K562 (cell line): ENCODE measurements around the gene SCFD1. TPM values are rescaled to one million over a fixed set of nuclear protein-coding genes. Genes with fewer than 3 reads are reported as not detected.

ENCODE experiments used
- CLOCK ChIP-seq: fragments of 250-450 bp; sonication (Bioruptor Pico); IDR thresholded peaks from 2 replicates; pipeline ENCODE4 v1.4.0; 2020; ENCODE audit warnings: mild to moderate bottlenecking, moderate library complexity, borderline replicate concordance
- CREBBP ChIP-seq: IDR thresholded peaks from one replicate; pipeline ENCODE4 v1.6.1; 2012; ENCODE audit warnings: low read depth, mild to moderate bottlenecking, control low read depth, inconsistent platforms, low read length
- E2F6 ChIP-seq, 2 experiments: IDR thresholded peaks; 2 replicates each; pipeline ENCODE4 v1.6.1; 2011; ENCODE audit warnings: borderline replicate concordance in 1 of 2, control low read depth in 1 of 2, low read depth in 1 of 2, low read length in 1 of 2, mild to moderate bottlenecking in 1 of 2, mixed read lengths in 1 of 2, moderate library complexity in 1 of 2; ENCODE audit not compliant: insufficient read depth in 1 of 2, insufficient read length in 1 of 2, poor library complexity in 1 of 2, severe bottlenecking in 1 of 2; ENCODE audit errors: extremely low read depth in 1 of 2
- GTF2E2 ChIP-seq: fragments of 200-800 bp; sonication (Bioruptor generic); IDR thresholded peaks from 2 replicates; pipeline ENCODE4 v1.6.1; 2016; ENCODE audit warnings: missing genetic modification characterization, missing compliant biosample characterization
- MXD1 ChIP-seq: fragments of 250-450 bp; sonication (Bioruptor Pico); IDR thresholded peaks from 2 replicates; pipeline ENCODE4 v1.8.0; 2021; ENCODE audit warnings: borderline replicate concordance, mild to moderate bottlenecking, moderate library complexity; ENCODE audit not compliant: poor library complexity, severe bottlenecking
- POLR2A ChIP-seq: fragments of 450-650 bp; conservative IDR thresholded peaks from 2 replicates; pipeline ENCODE4 v1.6.1; 2016
- SPI1 ChIP-seq: IDR thresholded peaks from 2 replicates; pipeline ENCODE4 v1.6.1; 2011; ENCODE audit warnings: low read depth, low read length, control low read depth, borderline replicate concordance
- ZC3H11A ChIP-seq: IDR thresholded peaks from 2 replicates; pipeline ENCODE4 v1.6.1; 2012; ENCODE audit warnings: low read depth, low read length, improper control_type of control experiment
- ZNF134 ChIP-seq: fragments of 250-450 bp; sonication (Bioruptor Pico); conservative IDR thresholded peaks from 2 replicates; pipeline ENCODE4 v1.4.0; 2020
- ZNF77 ChIP-seq: fragments of 250-450 bp; sonication (Bioruptor Pico); IDR thresholded peaks from 2 replicates; pipeline ENCODE4 v1.5.0; 2020
- polyA plus RNA-seq, 8 experiments: library from polyadenylated mRNA; depleted of rRNA in 4 of 8; stranded (reverse) in 5 of 8; unstranded in 3 of 8; fragments of >200 nt; fragmentation: Nextera tagmentation in 2 of 8; fragmentation: Illumina TruSeq in 1 of 8; extraction: Ambion mirVana in 2 of 8; extraction: Trizol in 1 of 8; gene quantifications; 2 replicates each; pipeline versions ENCODE4 v1.2.1 to v1.2.3, GENCODE V29; 2011 to 2014; ENCODE audit warnings: inconsistent platforms in 1 of 8, missing spikeins in 1 of 8
- total RNA-seq, 7 experiments: library from RNA; depleted of rRNA in 6 of 7; stranded (reverse); fragments of >200 nt in 6 of 7; fragmentation: Illumina TruSeq in 2 of 7; extraction: Trizol in 2 of 7; gene quantifications; 2 replicates each; pipeline versions ENCODE4 v1.2.1 to v1.2.3, GENCODE V29; 2011 to 2021; ENCODE audit warnings: low replicate concordance in 1 of 7
- TF ChIP-seq, protein P1 (sequence below): sonication (generic); formaldehyde crosslinking; IDR thresholded peaks from 2 replicates; pipeline ENCODE4 v1.8.1; 2023; ENCODE audit warnings: missing genetic modification reagents, mild to moderate bottlenecking, borderline replicate concordance
- TF ChIP-seq, protein P2 (sequence below): fragments of 250-450 bp; sonication (Bioruptor Pico); IDR thresholded peaks from 2 replicates; pipeline ENCODE4 v1.9.0; 2021; ENCODE audit warnings: mild to moderate bottlenecking, inconsistent platforms

Gene SCFD1
- total and polyA plus RNA-seq, 9 of the 15 experiments (the other 6 are each of a cell fraction or from before 2014, with no cell fraction given), result 48.9 to 112 (median 75.2) TPM

- TF ChIP-seq CLOCK (no peak), MXD1 (no peak), SPI1 (no peak), CREBBP (no peak), ZNF134 (no peak), POLR2A (no peak; the same call in 1 of the 2 replicates), ZNF77 (CRISPR knock-in tag) (no peak), ZC3H11A (no peak), GTF2E2 (peak; percentile 23; the same call in 1 of the 2 replicates), E2F6 (IDR thresholded peaks at IDR 0.05; ENCODE audit: borderline replicate concordance in 1 of 2, extremely low read depth in 1 of 2, insufficient read depth in 1 of 2, insufficient read length in 1 of 2, low read depth in 1 of 2, low read length in 1 of 2, poor library complexity in 1 of 2, severe bottlenecking in 1 of 2) (no peak)
- TF ChIP-seq, protein P1, sequence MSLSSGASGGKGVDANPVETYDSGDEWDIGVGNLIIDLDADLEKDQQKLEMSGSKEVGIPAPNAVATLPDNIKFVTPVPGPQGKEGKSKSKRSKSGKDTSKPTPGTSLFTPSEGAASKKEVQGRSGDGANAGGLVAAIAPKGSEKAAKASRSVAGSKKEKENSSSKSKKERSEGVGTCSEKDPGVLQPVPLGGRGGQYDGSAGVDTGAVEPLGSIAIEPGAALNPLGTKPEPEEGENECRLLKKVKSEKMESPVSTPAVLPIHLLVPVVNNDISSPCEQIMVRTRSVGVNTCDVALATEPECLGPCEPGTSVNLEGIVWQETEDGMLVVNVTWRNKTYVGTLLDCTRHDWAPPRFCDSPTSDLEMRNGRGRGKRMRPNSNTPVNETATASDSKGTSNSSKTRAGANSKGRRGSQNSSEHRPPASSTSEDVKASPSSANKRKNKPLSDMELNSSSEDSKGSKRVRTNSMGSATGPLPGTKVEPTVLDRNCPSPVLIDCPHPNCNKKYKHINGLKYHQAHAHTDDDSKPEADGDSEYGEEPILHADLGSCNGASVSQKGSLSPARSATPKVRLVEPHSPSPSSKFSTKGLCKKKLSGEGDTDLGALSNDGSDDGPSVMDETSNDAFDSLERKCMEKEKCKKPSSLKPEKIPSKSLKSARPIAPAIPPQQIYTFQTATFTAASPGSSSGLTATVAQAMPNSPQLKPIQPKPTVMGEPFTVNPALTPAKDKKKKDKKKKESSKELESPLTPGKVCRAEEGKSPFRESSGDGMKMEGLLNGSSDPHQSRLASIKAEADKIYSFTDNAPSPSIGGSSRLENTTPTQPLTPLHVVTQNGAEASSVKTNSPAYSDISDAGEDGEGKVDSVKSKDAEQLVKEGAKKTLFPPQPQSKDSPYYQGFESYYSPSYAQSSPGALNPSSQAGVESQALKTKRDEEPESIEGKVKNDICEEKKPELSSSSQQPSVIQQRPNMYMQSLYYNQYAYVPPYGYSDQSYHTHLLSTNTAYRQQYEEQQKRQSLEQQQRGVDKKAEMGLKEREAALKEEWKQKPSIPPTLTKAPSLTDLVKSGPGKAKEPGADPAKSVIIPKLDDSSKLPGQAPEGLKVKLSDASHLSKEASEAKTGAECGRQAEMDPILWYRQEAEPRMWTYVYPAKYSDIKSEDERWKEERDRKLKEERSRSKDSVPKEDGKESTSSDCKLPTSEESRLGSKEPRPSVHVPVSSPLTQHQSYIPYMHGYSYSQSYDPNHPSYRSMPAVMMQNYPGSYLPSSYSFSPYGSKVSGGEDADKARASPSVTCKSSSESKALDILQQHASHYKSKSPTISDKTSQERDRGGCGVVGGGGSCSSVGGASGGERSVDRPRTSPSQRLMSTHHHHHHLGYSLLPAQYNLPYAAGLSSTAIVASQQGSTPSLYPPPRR (CRISPR knock-in tag), result no peak
- TF ChIP-seq, protein P2, sequence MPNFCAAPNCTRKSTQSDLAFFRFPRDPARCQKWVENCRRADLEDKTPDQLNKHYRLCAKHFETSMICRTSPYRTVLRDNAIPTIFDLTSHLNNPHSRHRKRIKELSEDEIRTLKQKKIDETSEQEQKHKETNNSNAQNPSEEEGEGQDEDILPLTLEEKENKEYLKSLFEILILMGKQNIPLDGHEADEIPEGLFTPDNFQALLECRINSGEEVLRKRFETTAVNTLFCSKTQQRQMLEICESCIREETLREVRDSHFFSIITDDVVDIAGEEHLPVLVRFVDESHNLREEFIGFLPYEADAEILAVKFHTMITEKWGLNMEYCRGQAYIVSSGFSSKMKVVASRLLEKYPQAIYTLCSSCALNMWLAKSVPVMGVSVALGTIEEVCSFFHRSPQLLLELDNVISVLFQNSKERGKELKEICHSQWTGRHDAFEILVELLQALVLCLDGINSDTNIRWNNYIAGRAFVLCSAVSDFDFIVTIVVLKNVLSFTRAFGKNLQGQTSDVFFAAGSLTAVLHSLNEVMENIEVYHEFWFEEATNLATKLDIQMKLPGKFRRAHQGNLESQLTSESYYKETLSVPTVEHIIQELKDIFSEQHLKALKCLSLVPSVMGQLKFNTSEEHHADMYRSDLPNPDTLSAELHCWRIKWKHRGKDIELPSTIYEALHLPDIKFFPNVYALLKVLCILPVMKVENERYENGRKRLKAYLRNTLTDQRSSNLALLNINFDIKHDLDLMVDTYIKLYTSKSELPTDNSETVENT (CRISPR knock-in tag), result no peak
These were observed 672 bp upstream of the SCFD1 start (continued) for GRCh38 chr14:30621354-30621939.
